Ascending aorta (tissue), 2 donors: ENCODE measurements around the gene NDNF. TPM values are rescaled to one million over a fixed set of nuclear protein-coding genes. Genes with fewer than 3 reads are reported as not detected.

Experiments used
- DNase-seq, 2 donors: peaks; one replicate each; pipeline ENCODE4 v3.0.0-alpha.2; 2019; ENCODE audit warnings: low spot score in 2 of 2
- H3K27ac ChIP-seq, 2 donors: fragments of 200-600 bp; sonication (generic); one replicate each; pipeline ENCODE4 v1.5.1; 2016 to 2017; ENCODE audit warnings: mild to moderate bottlenecking in 1 of 2
- H3K27me3 ChIP-seq: fragments of 200-600 bp; sonication (generic); one replicate; pipeline ENCODE4 v1.5.1; 2017
- H3K36me3 ChIP-seq, 2 donors: fragments of 200-600 bp; sonication (generic); one replicate each; pipeline ENCODE4 v1.5.1; 2016
- H3K4me1 ChIP-seq, 2 donors: fragments of 200-600 bp; sonication (generic); one replicate each; pipeline ENCODE4 v1.5.1; 2016 to 2017; ENCODE audit warnings: mild to moderate bottlenecking in 1 of 2
- H3K4me3 ChIP-seq, 2 donors: fragments of 200-600 bp; sonication (generic); one replicate each; pipeline ENCODE4 v1.5.1; 2016 to 2017; ENCODE audit warnings: mild to moderate bottlenecking in 1 of 2
- H3K9me3 ChIP-seq, 2 donors: fragments of 200-600 bp; sonication (generic); one replicate each; pipeline ENCODE4 v1.5.1; 2016
- intact Hi-C: fragments of 100-400 bp; cut with DNase I; formaldehyde crosslinking; loops from one replicate; pipeline ENCODE4 v1.15.1; 2023
- total RNA-seq: library from RNA; depleted of rRNA; stranded (reverse); fragments of >200 nt; gene quantifications from one replicate; pipeline ENCODE4 v1.1.0, GENCODE V29; 2016
- TF ChIP-seq, protein P1 (sequence below), 3 experiments: fragments of 200-600 bp in 2 of 3; fragments of 450-650 bp in 1 of 3; sonication (generic) in 2 of 3; IDR thresholded peaks; one replicate each; pipeline ENCODE4 v1.5.1; 2016 to 2019; ENCODE audit warnings: antibody characterized with exemption in 3 of 3, mild to moderate bottlenecking in 1 of 3, moderate library complexity in 1 of 3

The NDNF gene
- total RNA-seq, 1 donor from 2014 or later: 1.9 TPM

DNA sequence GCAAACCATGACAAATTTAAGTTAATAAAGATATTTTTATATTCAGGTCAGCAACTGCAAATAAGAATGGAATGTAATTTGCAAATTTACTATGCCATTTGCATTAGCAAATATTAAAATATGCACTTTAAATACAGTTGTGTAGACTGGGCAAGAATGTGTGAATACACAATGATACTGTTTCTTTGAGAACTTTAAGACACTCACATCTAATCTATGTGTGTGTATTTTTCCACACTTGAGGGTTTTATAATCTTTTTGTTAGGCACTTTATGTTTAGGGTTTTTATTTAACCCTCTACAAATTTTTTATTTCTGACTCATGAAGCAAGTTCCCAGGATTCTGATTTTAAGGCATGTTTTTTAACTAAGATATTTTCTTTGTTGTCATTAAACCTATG is 23.9 kb upstream of the NDNF start:
- DNase-seq: no peak
- Histone ChIP-seq H3K4me3 (no peak overlapping the region), H3K27ac (no peak overlapping the region), H3K36me3 (no peaks in the 10 kb centered on the region), H3K27me3 (no peaks in the 10 kb centered on the region), H3K4me1 (no peaks in the 10 kb centered on the region), H3K9me3 (no peaks in the 10 kb centered on the region)
- TF ChIP-seq, protein P1, sequence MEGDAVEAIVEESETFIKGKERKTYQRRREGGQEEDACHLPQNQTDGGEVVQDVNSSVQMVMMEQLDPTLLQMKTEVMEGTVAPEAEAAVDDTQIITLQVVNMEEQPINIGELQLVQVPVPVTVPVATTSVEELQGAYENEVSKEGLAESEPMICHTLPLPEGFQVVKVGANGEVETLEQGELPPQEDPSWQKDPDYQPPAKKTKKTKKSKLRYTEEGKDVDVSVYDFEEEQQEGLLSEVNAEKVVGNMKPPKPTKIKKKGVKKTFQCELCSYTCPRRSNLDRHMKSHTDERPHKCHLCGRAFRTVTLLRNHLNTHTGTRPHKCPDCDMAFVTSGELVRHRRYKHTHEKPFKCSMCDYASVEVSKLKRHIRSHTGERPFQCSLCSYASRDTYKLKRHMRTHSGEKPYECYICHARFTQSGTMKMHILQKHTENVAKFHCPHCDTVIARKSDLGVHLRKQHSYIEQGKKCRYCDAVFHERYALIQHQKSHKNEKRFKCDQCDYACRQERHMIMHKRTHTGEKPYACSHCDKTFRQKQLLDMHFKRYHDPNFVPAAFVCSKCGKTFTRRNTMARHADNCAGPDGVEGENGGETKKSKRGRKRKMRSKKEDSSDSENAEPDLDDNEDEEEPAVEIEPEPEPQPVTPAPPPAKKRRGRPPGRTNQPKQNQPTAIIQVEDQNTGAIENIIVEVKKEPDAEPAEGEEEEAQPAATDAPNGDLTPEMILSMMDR (IDR thresholded peaks at IDR 0.05): no peak
- intact Hi-C loops: loop anchor here (5.0 kb wide), 2 partner anchors 379 to 1024 kb away; no protein-coding TSS in a partner anchor

DNA sequence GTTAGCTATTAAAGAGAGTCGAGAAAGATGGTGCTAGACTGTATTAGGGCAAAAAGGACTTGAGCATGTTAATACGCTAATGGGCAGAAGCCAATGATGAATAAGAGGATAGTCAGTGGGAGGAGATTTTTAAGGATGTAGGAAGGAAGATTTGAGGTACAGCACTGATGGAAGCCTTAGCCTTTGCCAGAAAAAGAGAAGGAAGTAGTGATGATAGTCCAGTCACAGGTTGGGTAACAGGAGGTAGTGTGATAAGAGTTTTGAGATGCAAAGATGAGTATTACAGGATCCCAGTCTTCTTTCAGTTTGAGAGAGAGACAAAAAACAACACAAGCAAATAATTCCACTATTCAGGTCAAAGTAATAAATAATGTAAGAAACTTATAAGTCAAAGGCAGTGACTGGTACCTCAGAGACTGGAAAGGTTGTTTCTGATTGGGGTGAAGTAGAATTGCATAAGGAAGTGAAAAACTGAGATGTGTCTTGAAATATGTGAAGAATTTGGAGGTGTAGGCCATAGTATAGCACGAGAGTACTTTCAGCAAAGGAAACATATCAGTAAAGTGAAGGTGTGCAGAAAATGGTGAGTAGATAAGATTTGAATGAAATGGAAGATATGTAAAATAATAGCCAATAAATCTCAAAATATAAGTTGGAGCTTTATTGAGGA is 22.1 kb upstream of the NDNF start:
- Histone ChIP-seq H3K4me1 (no peaks in the 10 kb centered on the region), H3K9me3 (no peaks in the 10 kb centered on the region), H3K27ac (no peak overlapping the region), H3K27me3 (no peaks in the 10 kb centered on the region), H3K36me3 (no peaks in the 10 kb centered on the region), H3K4me3 (no peak overlapping the region)
- intact Hi-C loops: no loop called here
- DNase-seq: no peak
- TF ChIP-seq, protein P1 (IDR thresholded peaks at IDR 0.05): no peak

DNA sequence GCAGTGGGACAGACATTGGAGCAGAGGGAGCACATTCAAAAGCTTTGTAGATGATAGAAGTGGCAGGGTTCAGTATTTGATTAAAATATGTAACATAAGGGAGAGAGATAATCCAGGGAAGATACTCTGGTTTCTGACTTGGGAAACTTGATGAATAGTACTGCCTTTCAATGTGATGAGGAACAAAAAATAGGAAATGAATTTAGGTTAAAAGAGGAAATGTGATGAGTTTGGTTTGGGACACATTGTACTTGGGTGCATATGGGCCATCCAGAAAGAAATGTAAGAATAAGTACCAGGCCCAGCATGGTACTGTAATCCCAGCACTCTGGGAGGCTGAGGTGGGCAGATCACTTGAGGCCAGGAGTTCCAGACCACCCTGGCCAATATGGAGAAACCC is 20.9 kb upstream of the NDNF start:
- Histone ChIP-seq H3K36me3 (no peaks in the 10 kb centered on the region), H3K4me3 (no peak overlapping the region), H3K27ac (no peak overlapping the region), H3K4me1 (no peaks in the 10 kb centered on the region), H3K27me3 (no peaks in the 10 kb centered on the region), H3K9me3 (no peaks in the 10 kb centered on the region)
- TF ChIP-seq, protein P1 (IDR thresholded peaks at IDR 0.05): no peak
- no peak for DNase-seq
- intact Hi-C loops: no loop called here

DNA sequence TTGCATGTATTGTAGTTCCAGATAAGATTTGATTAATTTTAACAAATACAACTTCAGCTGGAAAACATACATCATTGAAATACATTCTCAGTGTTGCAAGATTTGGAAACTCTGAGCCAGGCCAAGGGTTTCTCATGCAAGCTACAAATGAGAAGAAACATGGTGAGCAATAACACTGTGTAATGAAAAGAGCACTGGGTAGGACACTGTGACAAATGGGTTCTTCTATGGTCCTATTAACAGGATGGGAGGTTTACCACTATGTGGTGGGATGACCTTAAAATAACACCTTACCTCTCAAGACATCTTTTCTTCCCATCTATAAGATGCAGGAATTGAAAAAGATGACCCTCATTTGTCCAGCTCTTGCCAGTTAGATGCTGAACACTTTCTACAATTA is 19.6 kb upstream of the NDNF start:
- TF ChIP-seq, protein P1 (IDR thresholded peaks at IDR 0.05): no peak
- no peaks in the 10 kb centered on the region for H3K36me3 ChIP-seq
- no peaks in the 10 kb centered on the region for H3K9me3 ChIP-seq
- H3K27ac ChIP-seq: no peak overlapping the region
- DNase-seq: no peak
- H3K4me1 ChIP-seq: no peaks in the 10 kb centered on the region
- intact Hi-C loops: no loop called here
- H3K27me3 ChIP-seq: no peaks in the 10 kb centered on the region
- H3K4me3 ChIP-seq: no peak overlapping the region

DNA sequence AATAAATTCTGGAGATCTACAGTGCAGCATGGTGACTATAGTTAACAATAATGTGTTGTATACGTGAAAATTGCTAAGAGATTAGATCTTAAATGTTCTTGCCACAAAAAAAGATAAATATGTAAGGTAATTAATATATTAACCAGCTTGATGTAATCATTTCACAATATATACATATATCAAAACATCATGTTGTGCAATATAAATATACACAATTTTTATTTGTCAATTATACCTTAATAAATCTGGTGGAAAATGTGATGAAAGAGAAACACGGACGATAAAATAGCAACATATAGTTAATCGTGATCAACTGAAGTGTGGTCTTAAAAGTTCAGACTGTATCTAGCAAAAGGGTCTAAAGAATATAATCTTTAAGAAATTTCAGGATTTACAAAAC is 16.5 kb upstream of the NDNF start:
- intact Hi-C loops: no loop called here

More for the DNA sequence above, 16.5 kb upstream of the NDNF start:
- TF ChIP-seq, protein P1 (IDR thresholded peaks at IDR 0.05): no peak
- H3K9me3 ChIP-seq: no peaks in the 10 kb centered on the region
- H3K4me3 ChIP-seq: no peak overlapping the region
- no peak for DNase-seq
- no peaks in the 10 kb centered on the region for H3K4me1 ChIP-seq
- H3K27me3 ChIP-seq: no peaks in the 10 kb centered on the region
- H3K27ac ChIP-seq: no peak overlapping the region
- no peaks in the 10 kb centered on the region for H3K36me3 ChIP-seq
